HepG2 (cell line): ENCODE measurements around the gene PLXND1. TPM values are rescaled to one million over a fixed set of nuclear protein-coding genes. Genes with fewer than 3 reads are reported as not detected.

Experiments used
- ATF5 ChIP-seq: sonication (generic); formaldehyde crosslinking; IDR thresholded peaks from 2 replicates; pipeline ENCODE4 v1.4.0; 2020; ENCODE audit warnings: mild to moderate bottlenecking, low read depth, missing genetic modification reagents
- ETV5 ChIP-seq: IDR thresholded peaks from 2 replicates; pipeline ENCODE4 v1.6.1; 2018; ENCODE audit warnings: missing biosample characterization, missing genetic modification reagents, inconsistent platforms, borderline replicate concordance
- FOXJ3 ChIP-seq: sonication (generic); formaldehyde crosslinking; IDR thresholded peaks from 2 replicates; pipeline ENCODE4 v1.4.0; 2020; ENCODE audit warnings: missing genetic modification reagents, mild to moderate bottlenecking, borderline replicate concordance
- HMGXB3 ChIP-seq: sonication (generic); formaldehyde crosslinking; IDR thresholded peaks from 2 replicates; pipeline ENCODE4 v1.4.0; 2020; ENCODE audit warnings: missing genetic modification reagents, borderline replicate concordance
- IRF1 ChIP-seq: sonication (generic); formaldehyde crosslinking; IDR thresholded peaks from 2 replicates; pipeline ENCODE4 v1.4.0; 2020; ENCODE audit warnings: low read depth, mild to moderate bottlenecking, missing genetic modification reagents
- KAT2B ChIP-seq: fragments of 150-350 bp; IDR thresholded peaks from 2 replicates; pipeline ENCODE4 v1.6.1; 2014; ENCODE audit warnings: low read depth, low read length, borderline replicate concordance
- KAT7 ChIP-seq: IDR thresholded peaks from 2 replicates; pipeline ENCODE4 v1.6.1; 2018; ENCODE audit warnings: borderline replicate concordance, missing compliant biosample characterization
- MLLT10 ChIP-seq: sonication (generic); formaldehyde crosslinking; IDR thresholded peaks from 2 replicates; pipeline ENCODE4 v1.4.0; 2020; ENCODE audit warnings: missing genetic modification reagents
- ONECUT2 ChIP-seq: sonication (generic); formaldehyde crosslinking; IDR thresholded peaks from 2 replicates; pipeline ENCODE4 v1.4.0; 2020; ENCODE audit warnings: missing genetic modification reagents
- PLSCR1 ChIP-seq: sonication (generic); formaldehyde crosslinking; IDR thresholded peaks from 2 replicates; pipeline ENCODE4 v1.5.0; 2020; ENCODE audit warnings: missing genetic modification reagents, mild to moderate bottlenecking, borderline replicate concordance
- SAP130 ChIP-seq: IDR thresholded peaks from 2 replicates; pipeline ENCODE4 v1.6.1; 2016; ENCODE audit warnings: low read depth
- SIN3B ChIP-seq: fragments of 150-350 bp; IDR thresholded peaks from 2 replicates; pipeline ENCODE4 v1.6.1; 2014; ENCODE audit warnings: low read length
- SNAPC4 ChIP-seq: sonication (generic); formaldehyde crosslinking; IDR thresholded peaks from 2 replicates; pipeline ENCODE4 v1.4.0; 2020; ENCODE audit warnings: mild to moderate bottlenecking, missing genetic modification reagents
- SOX13 ChIP-seq, 3 experiments: fragments of 450-650 bp in 1 of 3; sonication (generic) in 1 of 3; formaldehyde crosslinking in 1 of 3; IDR thresholded peaks in 2 of 3; conservative IDR thresholded peaks in 1 of 3; 2 replicates each; pipeline versions ENCODE4 v1.5.0 to v1.6.1; 2016 to 2020; ENCODE audit warnings: antibody characterized with exemption in 1 of 3, mild to moderate bottlenecking in 1 of 3, missing compliant biosample characterization in 1 of 3, missing genetic modification reagents in 1 of 3, moderate library complexity in 1 of 3
- ZNF841 ChIP-seq: sonication (generic); formaldehyde crosslinking; IDR thresholded peaks from 2 replicates; pipeline ENCODE4 v1.8.1; 2023; ENCODE audit warnings: missing genetic modification reagents, borderline replicate concordance
- ZNF878 ChIP-seq: sonication (generic); formaldehyde crosslinking; IDR thresholded peaks from 2 replicates; pipeline ENCODE4 v1.8.1; 2023; ENCODE audit warnings: mild to moderate bottlenecking, missing genetic modification reagents, moderate library complexity
- polyA plus RNA-seq, 8 experiments: library from polyadenylated mRNA; depleted of rRNA in 3 of 8; stranded (reverse) in 7 of 8; unstranded in 1 of 8; fragments of >200 nt; fragmentation: Illumina TruSeq in 4 of 8; extraction: Trizol in 4 of 8; gene quantifications; 2 replicates each; pipeline versions ENCODE4 v1.2.1 to v1.2.3, GENCODE V29; 2011 to 2016; ENCODE audit warnings: low read depth in 4 of 8, missing spikeins in 1 of 8, mixed read lengths in 1 of 8; ENCODE audit not compliant: insufficient read depth in 1 of 8
- total RNA-seq, 5 experiments: library from RNA; depleted of rRNA; stranded (reverse); fragments of >200 nt; fragmentation: Illumina TruSeq; extraction: Trizol; gene quantifications; 2 replicates each; pipeline ENCODE4 v1.2.3, GENCODE V29; 2016; ENCODE audit warnings: low read depth in 1 of 5

The PLXND1 gene
- total and polyA plus RNA-seq, 2 of the 13 experiments (the other 11 are each of a cell fraction or from before 2014, with no cell fraction given) = 15.9 to 42.0 TPM

- TF ChIP-seq KAT7 (CRISPR knock-in tag) = no peak
- TF ChIP-seq SOX13 (IDR thresholded peaks at IDR 0.05) = no peak
- no peak for TF ChIP-seq SOX13 (CRISPR knock-in tag; conservative IDR thresholded peaks at IDR 0.05 in 1 of 2, IDR thresholded peaks at IDR 0.05 in 1 of 2)
- no peak for TF ChIP-seq MLLT10
- TF ChIP-seq ZNF841 = no peak
- TF ChIP-seq HMGXB3 = no peak
- no peak for TF ChIP-seq SNAPC4 (CRISPR knock-in tag)
- no peak for TF ChIP-seq ATF5 (CRISPR knock-in tag)
- no peak for TF ChIP-seq KAT2B
- TF ChIP-seq FOXJ3 = peak; percentile 43; the same call in 1 of the 2 replicates
- TF ChIP-seq SAP130 (CRISPR knock-in tag) = peak; percentile 56
- no peak; the same call in 1 of the 2 replicates for TF ChIP-seq ETV5
- TF ChIP-seq SIN3B = no peak
- TF ChIP-seq PLSCR1 (CRISPR knock-in tag) = no peak
- no peak for TF ChIP-seq IRF1 (CRISPR knock-in tag)
- TF ChIP-seq ONECUT2 = no peak
- no peak for TF ChIP-seq ZNF878 (CRISPR knock-in tag)
These were observed 21.1 kb upstream of the PLXND1 start (continued) for GRCh38 chr3:129627350-129628168.
